Activated CD8-positive, alpha-beta memory T cell treated with anti-CD3 and anti-CD28 coated beads, Interleukin-2, amount 10 ng/mL, durations not matched to agents 7 days and 5 days (primary cell): ENCODE data around the gene ADGRG3. TPM values are rescaled to one million over a fixed set of nuclear protein-coding genes. Genes with fewer than 3 reads are reported as not detected.

Experiments used
- ATAC-seq: fragments of 150-1000 bp; cut with Tn5 transposase; one replicate; pipeline ENCODE4 v1.10.0; 2021; ENCODE audit warnings: moderate library complexity
- CTCF ChIA-PET: fragments of 350-600 bp; sonication (Branson Sonifier 250); formaldehyde crosslinking; loops from one replicate; lab custom pipeline; 2021; ENCODE audit warnings: antibody characterized with exemption; lab: Charles Lee
- DNase-seq: peaks from one replicate; pipeline ENCODE4 v3.0.0-alpha.2; 2020
- H3K27ac Mint-ChIP-seq: one replicate; pipeline ENCODE4 v1.8.0; 2021; ENCODE audit warnings: mild to moderate bottlenecking, mixed read lengths
- H3K27me3 Mint-ChIP-seq: one replicate; pipeline ENCODE4 v1.8.0; 2021; ENCODE audit warnings: mixed read lengths
- H3K36me3 Mint-ChIP-seq: one replicate; pipeline ENCODE4 v1.8.0; 2021; ENCODE audit warnings: mild to moderate bottlenecking, mixed read lengths
- H3K4me1 Mint-ChIP-seq: one replicate; pipeline ENCODE4 v1.8.0; 2021; ENCODE audit warnings: mixed read lengths
- H3K4me3 Mint-ChIP-seq: one replicate; pipeline ENCODE4 v1.8.0; 2021; ENCODE audit warnings: mild to moderate bottlenecking, moderate library complexity, mixed read lengths
- H3K9me3 Mint-ChIP-seq: one replicate; pipeline ENCODE4 v1.8.0; 2022; ENCODE audit warnings: low read depth, mixed read lengths
- total RNA-seq, 2 experiments: library from RNA; stranded (reverse); gene quantifications; one replicate each; pipeline ENCODE4 v1.2.3, GENCODE V29; 2021

The ADGRG3 gene
- total RNA-seq, 2 experiments from 2014 or later: not detected

- no peak for DNase-seq
- CTCF ChIA-PET: interaction anchor here (1.0 to 11.1 kb wide), 4 partner anchors 15 to 68 kb away, joined by 3 to 559 read pairs (median 4); no protein-coding TSS in a partner anchor
- no peak for ATAC-seq
- Mint-ChIP-seq H3K27ac (no peak overlapping the region), H3K36me3 (no peaks in the 10 kb centered on the region), H3K9me3 (no peaks in the 10 kb centered on the region), H3K4me3 (no peak overlapping the region), H3K4me1 (peaks cover 41% of the 10 kb centered on the region), H3K27me3 (no peaks in the 10 kb centered on the region)
These were observed 15.2 kb upstream of the ADGRG3 start for GRCh38 chr16:57652695-57653471.

DNA sequence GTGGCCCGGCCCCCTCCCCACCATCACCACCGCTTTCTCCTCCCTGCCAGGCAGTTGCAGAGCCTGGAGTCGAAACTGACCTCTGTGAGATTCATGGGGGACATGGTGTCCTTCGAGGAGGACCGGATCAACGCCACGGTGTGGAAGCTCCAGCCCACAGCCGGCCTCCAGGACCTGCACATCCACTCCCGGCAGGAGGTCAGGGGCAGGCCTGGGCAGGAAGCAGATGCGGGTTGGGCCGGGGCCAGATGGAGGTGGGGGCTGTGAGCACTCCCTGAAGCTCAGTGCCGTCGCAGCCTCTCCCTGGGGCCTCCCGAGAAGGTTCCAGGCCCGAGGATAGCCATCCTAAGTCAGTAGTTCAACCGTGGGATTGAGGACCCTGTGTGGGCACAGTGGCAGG lies 14.2 kb upstream of the ADGRG3 start:
- no peak overlapping the region for H3K27ac Mint-ChIP-seq
- H3K27me3 Mint-ChIP-seq: no peaks in the 10 kb centered on the region
- no peaks in the 10 kb centered on the region for H3K9me3 Mint-ChIP-seq
- no peak overlapping the region for H3K4me3 Mint-ChIP-seq
- H3K4me1 Mint-ChIP-seq: peaks cover 36% of the 10 kb centered on the region
- CTCF ChIA-PET: interaction anchor here (1.0 to 11.1 kb wide), 2 partner anchors 66 to 69 kb away, joined by 3 to 559 read pairs; no protein-coding TSS in a partner anchor
- H3K36me3 Mint-ChIP-seq: no peaks in the 10 kb centered on the region
- no peak for ATAC-seq
- no peak for DNase-seq

- no peaks in the 10 kb centered on the region for H3K27me3 Mint-ChIP-seq
- H3K27ac Mint-ChIP-seq: peak overlapping the region; percentile 44
- no peak overlapping the region for H3K4me3 Mint-ChIP-seq
- ATAC-seq (no peak), DNase-seq (no peak)
- H3K36me3 Mint-ChIP-seq: no peaks in the 10 kb centered on the region
- H3K9me3 Mint-ChIP-seq: no peaks in the 10 kb centered on the region
- H3K4me1 Mint-ChIP-seq: peaks cover 24% of the 10 kb centered on the region
- CTCF ChIA-PET: interaction anchor here (0.7 to 2.6 kb wide), 4 partner anchors 9 to 80 kb away, joined by 3 to 11 read pairs (median 3); partner anchors contain the start of gene KATNB1
These were observed 11.7 kb upstream of the ADGRG3 start for GRCh38 chr16:57656342-57656955.

- Mint-ChIP-seq H3K9me3 (no peaks in the 10 kb centered on the region), H3K27ac (no peak overlapping the region), H3K4me3 (no peak overlapping the region), H3K27me3 (no peaks in the 10 kb centered on the region), H3K4me1 (peaks cover 16% of the 10 kb centered on the region), H3K36me3 (no peaks in the 10 kb centered on the region)
- ATAC-seq (no peak), DNase-seq (no peak)
- CTCF ChIA-PET: interaction anchor here (0.7 to 2.6 kb wide), 4 partner anchors 10 to 81 kb away, joined by 3 to 11 read pairs (median 3); partner anchors contain the start of gene KATNB1
These were observed 10.9 kb upstream of the ADGRG3 start for GRCh38 chr16:57657228-57657627.

- CTCF ChIA-PET: interaction anchor here (1.1 to 2.6 kb wide), 2 partner anchors 9 to 82 kb away, joined by 3 to 11 read pairs; no protein-coding TSS in a partner anchor
These were observed 9.8 kb upstream of the ADGRG3 start for GRCh38 chr16:57658130-57658877.

GRCh38 chr16:57658878-57659674 lies 9.0 kb upstream of the ADGRG3 start:
- no peak overlapping the region for H3K4me3 Mint-ChIP-seq
- no peaks in the 10 kb centered on the region for H3K9me3 Mint-ChIP-seq
- ATAC-seq (no peak), DNase-seq (no peak)
- peaks cover 13% of the 10 kb centered on the region for H3K4me1 Mint-ChIP-seq
- H3K36me3 Mint-ChIP-seq: no peaks in the 10 kb centered on the region
- no peak overlapping the region for H3K27ac Mint-ChIP-seq
- CTCF ChIA-PET: interaction anchor here (1.1 kb wide), 1 partner anchor 10 kb away, joined by 3 read pairs; no protein-coding TSS in a partner anchor
- no peaks in the 10 kb centered on the region for H3K27me3 Mint-ChIP-seq

More at GRCh38 chr16:57658130-57658877, 9.8 kb upstream of the ADGRG3 start:
- ATAC-seq: no peak
- no peaks in the 10 kb centered on the region for H3K27me3 Mint-ChIP-seq
- H3K27ac Mint-ChIP-seq: no peak overlapping the region
- no peak for DNase-seq
- peaks cover 13% of the 10 kb centered on the region for H3K4me1 Mint-ChIP-seq
- H3K36me3 Mint-ChIP-seq: no peaks in the 10 kb centered on the region
- no peak overlapping the region for H3K4me3 Mint-ChIP-seq
- H3K9me3 Mint-ChIP-seq: no peaks in the 10 kb centered on the region

DNA sequence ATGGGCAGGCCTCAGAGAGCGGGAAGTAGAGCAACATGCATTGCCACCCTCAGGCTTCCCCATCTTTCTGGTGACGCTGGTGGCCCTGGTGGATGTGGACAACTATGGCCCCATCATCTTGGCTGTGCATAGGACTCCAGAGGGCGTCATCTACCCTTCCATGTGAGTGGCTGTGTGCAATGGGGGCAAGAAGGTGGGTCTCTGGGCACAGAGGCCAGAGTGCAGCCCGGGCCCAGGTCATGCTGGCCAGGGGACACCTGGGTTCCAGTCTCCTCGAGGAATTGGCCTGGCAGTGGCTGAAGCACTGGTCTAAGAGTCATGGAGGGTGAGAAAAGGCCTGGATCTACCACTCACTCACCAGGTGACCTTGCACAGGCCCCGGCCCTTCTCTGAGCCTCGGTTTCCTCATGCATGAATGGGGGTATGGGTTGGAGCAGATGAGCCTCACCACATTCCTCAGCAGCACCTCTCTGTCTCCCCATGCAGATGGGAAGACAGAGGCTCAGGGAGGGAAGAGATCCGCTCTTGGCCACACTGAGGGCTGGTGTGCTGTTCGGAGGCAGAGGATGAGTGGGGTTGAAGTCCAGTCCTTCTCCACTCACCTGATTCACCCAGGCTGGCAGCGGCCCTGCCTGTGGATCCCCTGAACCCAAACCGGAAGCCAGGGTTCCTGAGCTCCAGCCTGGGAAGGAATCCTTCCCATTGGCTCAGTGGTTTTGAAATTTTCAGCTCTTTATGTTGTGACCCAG lies 7.2 kb upstream of the ADGRG3 start:
- Mint-ChIP-seq H3K9me3 (no peaks in the 10 kb centered on the region), H3K36me3 (no peaks in the 10 kb centered on the region), H3K27me3 (no peaks in the 10 kb centered on the region), H3K4me3 (no peak overlapping the region), H3K4me1 (peaks cover 13% of the 10 kb centered on the region), H3K27ac (no peak overlapping the region)
- ATAC-seq (no peak), DNase-seq (no peak)
- CTCF ChIA-PET: interaction anchor here (1.0 to 1.4 kb wide), 2 partner anchors 11 to 85 kb away, joined by 3 to 4 read pairs; no protein-coding TSS in a partner anchor

GRCh38 chr16:57661510-57661909 lies 6.6 kb upstream of the ADGRG3 start:
- Mint-ChIP-seq H3K4me3 (no peak overlapping the region), H3K27me3 (no peaks in the 10 kb centered on the region), H3K9me3 (no peaks in the 10 kb centered on the region), H3K27ac (no peak overlapping the region), H3K4me1 (peaks cover 7% of the 10 kb centered on the region), H3K36me3 (no peaks in the 10 kb centered on the region)
- ATAC-seq (no peak), DNase-seq (no peak)
- CTCF ChIA-PET: interaction anchor here (1.0 to 1.4 kb wide), 2 partner anchors 11 to 86 kb away, joined by 3 to 4 read pairs; no protein-coding TSS in a partner anchor

DNA sequence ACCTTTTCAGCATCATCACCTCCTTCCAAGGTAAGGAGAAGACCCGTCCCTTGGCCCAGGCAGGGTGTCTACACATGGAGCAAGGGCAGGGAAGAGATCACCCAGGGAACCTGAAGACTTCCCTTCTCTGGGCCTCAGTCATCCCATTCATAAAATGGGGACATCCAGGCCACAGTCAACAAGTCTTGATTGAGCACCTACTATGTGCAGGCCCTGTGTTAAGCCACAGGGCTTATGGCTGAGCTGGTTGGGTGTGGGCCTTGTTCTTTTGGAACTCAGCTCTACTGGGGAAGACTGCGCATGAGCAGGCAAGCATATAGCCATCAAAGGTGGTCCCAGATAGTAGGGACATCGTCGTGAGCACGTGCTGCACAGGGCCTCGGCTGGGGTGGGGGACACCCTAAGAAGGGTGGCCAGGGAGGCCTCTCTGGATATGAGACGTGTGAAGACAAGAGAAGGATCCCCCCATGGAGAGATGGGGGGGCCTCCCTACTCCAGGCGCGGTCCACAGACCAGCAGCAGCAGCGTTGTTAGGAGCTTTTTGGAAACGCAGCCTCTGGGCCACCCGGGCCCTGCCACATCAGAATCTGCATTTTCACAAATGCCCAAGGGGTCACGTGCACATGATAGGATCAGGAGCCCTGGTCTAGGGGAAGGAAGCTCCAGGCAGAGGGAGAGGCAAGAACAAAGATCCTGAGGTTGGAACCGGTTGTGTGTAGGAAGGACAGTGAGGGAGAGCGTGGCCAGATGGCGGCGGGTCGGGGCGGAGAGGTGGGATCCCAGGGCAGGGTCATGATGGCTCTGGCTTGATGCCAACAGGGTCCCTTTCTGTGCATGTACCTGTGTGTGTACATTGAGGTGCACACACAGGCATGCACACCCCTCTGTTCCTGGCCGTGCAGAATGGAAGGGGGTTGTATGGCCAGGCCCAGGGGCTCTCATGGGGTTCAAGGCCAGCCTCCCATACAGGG lies 5.9 kb upstream of the ADGRG3 start:
- DNase-seq (no peak), ATAC-seq (no peak)
- Mint-ChIP-seq H3K27me3 (no peaks in the 10 kb centered on the region), H3K4me3 (no peak overlapping the region), H3K4me1 (peaks cover 5% of the 10 kb centered on the region), H3K27ac (no peak overlapping the region), H3K36me3 (no peaks in the 10 kb centered on the region), H3K9me3 (no peaks in the 10 kb centered on the region)
- CTCF ChIA-PET: interaction anchor here (1.0 to 1.4 kb wide), 2 partner anchors 12 to 86 kb away, joined by 3 to 4 read pairs; no protein-coding TSS in a partner anchor

- no peaks in the 10 kb centered on the region for H3K36me3 Mint-ChIP-seq
- CTCF ChIA-PET: no interaction called here
- no peak overlapping the region for H3K27ac Mint-ChIP-seq
- no peak for DNase-seq
- H3K9me3 Mint-ChIP-seq: no peaks in the 10 kb centered on the region
- ATAC-seq: no peak
- H3K27me3 Mint-ChIP-seq: no peaks in the 10 kb centered on the region
- H3K4me3 Mint-ChIP-seq: no peak overlapping the region
- H3K4me1 Mint-ChIP-seq: no peaks in the 10 kb centered on the region
These were observed 4.7 kb upstream of the ADGRG3 start for GRCh38 chr16:57663436-57663835.
